Endometrium (tissue), 2 donors: ENCODE measurements around the gene CSMD2.
"Not testable (repeated sequence)": the region's sequence is repeated elsewhere in the genome, so short reads cannot be mapped to it uniquely, and the experiment has no call there.

ENCODE experiments used
- FAIRE-seq: peaks from 2 replicates; lab custom pipeline; 2012; peaks lifted over from hg19 to GRCh38; lab: Jason Lieb, UNC
- donor health status: control.
- donor health status: control.

CSMD2 gene

DNA sequence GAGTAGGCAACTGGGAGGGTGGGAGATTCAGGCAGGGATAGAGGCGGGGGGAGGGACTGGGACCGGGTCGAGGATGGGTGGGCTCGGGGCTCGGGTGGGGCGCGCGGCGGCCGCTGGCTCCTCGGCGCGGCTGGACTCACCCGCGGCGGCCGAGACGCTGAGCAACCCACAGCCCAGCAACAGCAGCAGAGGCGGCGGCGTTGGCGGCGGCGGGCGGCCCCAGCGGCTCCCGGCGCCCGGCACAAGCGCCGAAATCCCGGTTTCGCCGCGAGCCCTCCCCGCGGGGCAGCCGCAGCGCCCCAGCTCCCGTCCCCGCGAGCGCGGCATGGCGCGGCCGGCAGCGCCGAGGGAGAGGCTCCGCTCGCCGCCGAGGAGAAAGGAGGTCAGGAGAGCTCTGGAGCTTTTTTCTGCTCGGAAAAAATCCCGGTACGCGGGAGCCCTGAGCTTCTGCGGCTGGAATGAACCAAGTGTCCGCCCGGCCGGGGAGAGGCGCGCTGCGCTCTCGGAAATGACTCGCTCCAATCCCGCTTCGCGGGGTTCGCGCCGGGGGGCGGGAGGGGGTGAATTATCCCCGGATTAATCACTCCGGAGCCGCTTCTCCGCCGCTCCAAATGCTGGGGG, at the start of gene CSMD2:
Gene CSMD2 (minus strand): TSS at position 460 of the 621 bp plus-strand sequence. CDS start 133 bp downstream, at position 327.
- no peak for FAIRE-seq

DNA sequence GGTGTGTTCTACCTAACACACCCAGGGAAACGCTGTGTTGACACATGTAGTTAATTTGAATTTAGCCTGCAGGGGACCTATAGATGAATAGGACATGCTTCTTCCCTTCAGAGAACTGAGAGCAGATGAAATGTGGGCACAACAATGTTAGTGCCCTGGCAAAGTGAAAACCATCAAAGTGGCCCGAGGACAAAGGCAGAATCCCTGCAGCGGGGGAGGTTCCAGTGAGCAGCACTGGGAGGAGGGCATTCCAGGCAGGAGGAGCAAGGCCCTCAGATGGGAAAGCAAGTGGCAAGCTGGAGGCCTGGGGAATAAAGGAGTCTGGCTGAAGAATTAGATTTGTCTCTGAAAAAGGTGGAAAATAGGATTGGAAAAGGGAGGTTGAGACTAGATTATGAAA, 48.9 kb upstream of the CSMD2 start:
- FAIRE-seq: no peak

GRCh38 chr1:34212673-34213072, 47.6 kb upstream of the CSMD2 start:
- FAIRE-seq: no peak

GRCh38 chr1:34199927-34200326, 34.9 kb upstream of the CSMD2 start:
- FAIRE-seq: no peak

DNA sequence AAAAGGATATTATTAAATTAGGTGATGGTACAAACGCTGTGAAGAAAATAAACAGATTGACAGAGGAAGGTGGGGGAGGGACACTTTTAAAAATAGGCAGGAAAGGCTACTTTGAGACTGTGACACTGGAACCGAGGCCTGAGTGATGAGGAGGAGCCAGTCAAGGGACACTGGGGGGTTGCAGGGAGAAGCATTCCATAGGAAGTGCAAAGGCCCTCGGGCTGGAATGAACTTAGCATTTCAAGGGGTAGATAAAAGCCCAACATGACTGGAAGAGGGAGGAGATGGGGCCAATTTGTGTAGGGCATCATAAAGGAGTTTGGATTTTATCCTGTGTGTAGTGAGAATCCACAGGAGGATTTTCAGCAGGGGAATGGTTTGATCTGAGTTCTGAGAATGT, 27.6 kb upstream of the CSMD2 start:
- FAIRE-seq: no peak

- no peak for FAIRE-seq
Observed at GRCh38 chr1:34190692-34191091, 25.7 kb upstream of the CSMD2 start.

GRCh38 chr1:34188985-34189384, 24.0 kb upstream of the CSMD2 start:
- no peak for FAIRE-seq

DNA sequence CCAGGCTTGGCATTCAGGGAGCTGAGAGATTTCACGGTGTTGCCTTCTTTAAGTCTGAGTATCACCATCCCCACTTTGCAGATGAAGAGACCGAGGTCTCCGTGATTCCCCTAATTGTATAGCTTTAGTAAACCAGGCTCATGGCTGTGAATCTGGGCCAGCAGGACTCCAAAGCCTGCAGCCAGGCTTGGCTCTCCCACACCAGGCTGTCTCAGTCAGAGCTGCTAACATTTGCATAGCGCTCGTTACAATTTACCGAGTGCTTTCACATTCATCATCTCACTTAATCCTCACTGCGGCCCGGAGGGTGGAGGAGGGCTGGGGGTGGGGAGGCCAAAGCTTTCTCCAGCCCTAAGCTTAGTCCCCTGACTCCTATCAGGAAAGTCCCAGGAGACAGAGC, 23.4 kb upstream of the CSMD2 start:
- no peak for FAIRE-seq

GRCh38 chr1:34186741-34187494, 21.9 kb upstream of the CSMD2 start:
- FAIRE-seq: no peak

DNA sequence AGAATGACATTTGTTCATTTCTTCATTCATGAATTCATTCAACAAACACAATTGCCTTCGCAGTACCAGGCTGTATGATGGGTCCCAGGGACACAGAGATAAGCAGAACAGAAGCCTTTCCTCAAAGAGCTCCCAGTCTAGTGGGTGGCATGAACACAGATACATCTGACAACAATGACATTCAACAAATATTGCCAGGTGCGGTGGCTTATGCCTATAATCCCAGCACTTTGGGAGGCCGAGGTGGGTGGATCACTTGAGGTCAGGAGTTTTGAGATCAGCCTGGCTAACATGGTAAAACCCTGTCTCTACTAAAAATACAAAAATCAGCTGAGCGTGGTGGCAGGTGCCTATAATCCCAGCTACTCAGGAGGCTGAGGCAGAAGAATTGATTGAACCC, 18.4 kb upstream of the CSMD2 start:
- not testable (repeated sequence) for FAIRE-seq

- FAIRE-seq: no peak
Observed at GRCh38 chr1:34178072-34178471, 13.0 kb upstream of the CSMD2 start.

DNA sequence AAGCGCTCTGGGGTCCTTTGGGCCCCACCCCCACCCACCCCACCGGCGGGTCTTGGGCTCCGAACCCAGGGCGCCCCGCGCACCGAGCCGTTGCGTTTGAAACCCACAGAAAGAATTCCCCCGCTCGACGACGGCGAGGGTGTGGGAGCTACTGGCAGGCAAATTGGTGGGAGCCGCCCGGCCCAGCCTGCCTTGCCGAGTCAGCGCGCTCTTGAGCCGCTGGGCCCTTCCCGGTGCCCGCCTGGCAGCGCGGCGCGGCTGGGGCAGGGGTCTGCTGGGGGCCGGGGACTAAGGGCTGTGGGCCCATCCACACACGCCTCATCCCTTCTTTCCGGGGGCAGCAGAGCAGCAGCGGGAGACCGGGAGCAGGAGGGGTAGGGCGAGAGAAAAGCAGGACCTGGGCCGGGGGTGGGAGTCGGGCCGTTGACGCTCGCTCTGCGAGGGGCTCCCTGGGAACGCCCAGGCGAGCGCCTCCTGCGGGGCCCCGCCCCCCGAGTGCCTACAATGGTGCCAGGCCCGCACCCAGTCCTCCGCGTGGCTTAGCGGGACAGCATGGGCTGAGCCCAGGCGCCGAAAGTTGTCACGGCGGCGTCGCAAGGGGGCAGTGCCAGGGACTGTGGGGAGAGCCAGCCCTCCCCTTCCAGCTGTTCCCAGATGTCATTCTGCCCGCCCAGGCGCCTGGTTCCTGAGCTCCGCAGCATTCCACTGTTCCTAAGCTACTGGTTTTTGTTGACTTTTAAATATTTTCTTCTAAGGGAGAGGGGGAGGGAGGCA, 12.0 kb upstream of the CSMD2 start, which contains the start of gene C1orf94:
Gene C1orf94 (plus strand): TSS at position 78 of the 774 bp plus-strand sequence. CDS start 883 bp downstream, outside the sequence.
- FAIRE-seq: no peak

GRCh38 chr1:34175744-34176143, 10.7 kb upstream of the CSMD2 start:
- FAIRE-seq: no peak

DNA sequence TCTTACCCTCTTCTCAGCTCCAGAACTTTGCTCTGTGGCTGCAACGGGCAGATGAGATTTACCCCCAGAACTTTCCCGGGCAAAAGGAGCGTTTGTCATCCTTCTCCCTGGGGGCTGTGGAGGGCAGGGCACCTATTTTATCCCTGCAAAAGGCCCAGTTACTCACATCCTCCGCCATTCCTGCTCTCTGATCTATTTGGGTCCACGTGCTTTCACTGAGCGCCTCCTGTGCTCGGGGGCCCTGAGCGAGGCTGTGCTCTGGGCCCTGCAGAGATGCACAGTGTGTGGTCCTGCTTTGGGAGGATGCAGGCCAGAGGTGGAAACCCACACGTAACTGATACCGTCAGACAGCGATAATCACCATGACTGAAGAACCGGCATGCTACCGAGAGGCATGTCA, 2.4 kb upstream of the CSMD2 start:
- FAIRE-seq: no peak

- no peak for FAIRE-seq
Observed at GRCh38 chr1:34166625-34167361, 1.8 kb upstream of the CSMD2 start.

GRCh38 chr1:34166191-34166624, 1.2 kb upstream of the CSMD2 start:
- no peak for FAIRE-seq

DNA sequence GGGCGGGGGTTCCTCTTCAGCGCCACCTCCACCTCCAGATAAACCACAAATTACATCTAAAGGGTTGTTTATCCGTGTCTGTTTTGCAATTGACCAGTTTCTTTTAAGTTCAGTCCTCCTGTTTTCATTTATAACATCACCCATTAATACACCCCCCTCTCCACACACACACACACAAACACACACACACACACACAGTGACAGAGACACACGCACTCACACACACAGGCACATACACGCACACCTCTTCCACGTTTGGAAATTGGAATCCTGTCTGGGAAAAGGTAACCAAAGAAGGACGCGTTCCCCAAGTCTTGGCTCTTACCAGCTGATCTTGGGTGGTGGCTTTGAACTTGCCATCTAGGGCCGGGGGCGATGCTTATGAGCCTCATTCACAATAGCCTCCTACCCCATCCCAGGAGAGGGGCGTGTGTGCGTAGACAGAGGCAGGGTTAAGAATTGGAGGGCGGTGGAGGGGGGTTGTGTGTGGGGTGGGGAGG, 442 bp upstream of the CSMD2 start:
- FAIRE-seq: no peak

DNA sequence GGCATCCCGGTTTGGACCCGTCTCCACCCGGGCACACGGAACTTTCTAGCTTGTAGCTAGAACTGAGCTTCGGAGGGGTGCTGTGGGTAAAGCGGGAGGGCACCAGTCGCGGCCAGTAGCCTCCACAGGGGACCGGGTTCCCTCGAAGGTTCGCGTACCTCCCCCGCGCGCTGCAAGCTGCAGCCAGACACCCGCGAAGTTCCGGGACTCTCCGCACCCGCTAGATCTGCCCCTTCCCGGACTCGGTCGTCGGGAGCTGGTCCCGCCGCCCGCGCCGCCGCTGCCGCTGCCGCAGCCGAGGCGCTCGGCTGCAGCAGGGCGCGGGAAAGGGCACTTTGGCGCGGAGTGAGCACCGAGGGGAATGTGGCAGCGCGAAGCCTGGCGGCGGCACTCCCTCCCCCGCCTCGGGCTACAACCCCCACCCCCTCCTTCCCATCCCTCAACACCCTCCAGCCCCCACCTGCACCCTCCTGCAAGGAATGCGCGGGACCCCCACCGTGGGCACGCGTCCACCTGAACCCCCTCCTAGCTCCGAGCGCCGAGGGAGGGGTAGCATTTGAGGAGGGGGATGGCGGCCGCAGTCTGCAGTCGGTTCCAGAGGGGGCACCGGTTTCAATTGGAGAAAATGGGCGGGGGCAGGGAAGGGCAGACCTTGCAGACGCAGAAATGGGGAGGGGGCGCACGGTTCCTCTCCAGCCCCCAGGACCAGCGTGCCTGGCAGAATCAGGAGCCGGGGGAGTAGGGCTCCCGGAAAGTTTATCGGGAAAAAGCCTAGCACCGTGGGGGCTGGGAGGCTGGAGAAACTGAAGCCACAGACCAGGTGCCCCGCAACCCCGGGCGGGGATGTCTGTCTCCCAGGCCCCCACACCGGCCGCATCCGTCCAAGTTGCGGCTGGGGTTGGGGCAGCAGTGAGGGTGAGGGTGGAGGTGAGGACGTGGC, 968 bp downstream of the CSMD2 start:
- no peak for FAIRE-seq

DNA sequence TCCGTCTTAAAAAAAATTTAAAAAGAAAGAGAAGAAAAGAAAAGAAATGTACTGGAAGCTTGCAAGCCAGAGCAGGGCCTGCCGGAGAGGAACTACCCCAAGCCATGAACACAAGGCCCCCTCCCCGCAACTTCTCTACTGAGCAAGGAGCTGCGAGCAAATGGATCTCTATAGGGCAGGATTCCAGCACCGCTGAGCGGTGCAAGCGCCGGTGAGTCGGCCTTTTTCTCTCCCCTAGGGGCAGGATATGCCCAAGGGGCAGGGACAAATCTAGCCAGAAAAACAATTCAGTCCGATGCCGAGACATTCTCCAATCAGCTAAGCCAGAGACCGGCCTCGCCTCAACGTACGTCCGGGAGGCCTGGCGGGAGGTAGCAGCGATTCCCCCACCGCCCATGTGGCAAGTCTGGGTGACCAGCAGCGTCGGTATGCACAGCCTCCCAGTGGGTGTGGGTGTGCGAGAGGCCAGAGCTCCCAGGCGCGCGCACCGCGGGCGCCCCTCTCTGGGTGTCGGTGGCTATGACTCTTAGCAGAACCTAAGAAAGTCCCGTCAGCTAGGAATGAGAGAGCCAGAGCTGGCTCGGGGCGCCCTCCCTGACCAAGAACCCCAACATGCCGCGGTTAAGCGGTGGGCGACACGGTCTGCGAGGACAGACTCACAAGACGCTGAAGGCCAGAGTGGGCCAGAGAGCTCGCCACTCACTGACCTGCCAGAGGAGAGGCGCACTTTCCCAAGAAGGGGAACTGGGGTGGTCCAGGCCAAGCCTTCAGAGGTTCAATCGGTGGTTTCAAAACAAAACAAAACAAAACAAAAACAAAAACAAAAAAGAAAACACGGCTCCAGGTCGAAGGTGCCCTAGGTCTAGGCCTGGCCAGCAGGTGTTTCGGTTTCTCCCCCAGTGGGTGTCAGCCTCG, 1.9 kb downstream of the CSMD2 start:
- no peak for FAIRE-seq

- FAIRE-seq: no peak
Observed at GRCh38 chr1:34156739-34157138, 8.3 kb downstream of the CSMD2 start.
